ENCODE data around the gene AP2A2. TPM values are rescaled to one million over a fixed set of nuclear protein-coding genes. Genes with fewer than 3 reads are reported as not detected.
A peak's percentile ranks its signal among the peaks of the same experiment; 100 is the strongest.

The AP2A2 gene
- total RNA-seq, 4 donors from 2014 or later: 21.2 to 26.1 (median 25.7) TPM

DNA sequence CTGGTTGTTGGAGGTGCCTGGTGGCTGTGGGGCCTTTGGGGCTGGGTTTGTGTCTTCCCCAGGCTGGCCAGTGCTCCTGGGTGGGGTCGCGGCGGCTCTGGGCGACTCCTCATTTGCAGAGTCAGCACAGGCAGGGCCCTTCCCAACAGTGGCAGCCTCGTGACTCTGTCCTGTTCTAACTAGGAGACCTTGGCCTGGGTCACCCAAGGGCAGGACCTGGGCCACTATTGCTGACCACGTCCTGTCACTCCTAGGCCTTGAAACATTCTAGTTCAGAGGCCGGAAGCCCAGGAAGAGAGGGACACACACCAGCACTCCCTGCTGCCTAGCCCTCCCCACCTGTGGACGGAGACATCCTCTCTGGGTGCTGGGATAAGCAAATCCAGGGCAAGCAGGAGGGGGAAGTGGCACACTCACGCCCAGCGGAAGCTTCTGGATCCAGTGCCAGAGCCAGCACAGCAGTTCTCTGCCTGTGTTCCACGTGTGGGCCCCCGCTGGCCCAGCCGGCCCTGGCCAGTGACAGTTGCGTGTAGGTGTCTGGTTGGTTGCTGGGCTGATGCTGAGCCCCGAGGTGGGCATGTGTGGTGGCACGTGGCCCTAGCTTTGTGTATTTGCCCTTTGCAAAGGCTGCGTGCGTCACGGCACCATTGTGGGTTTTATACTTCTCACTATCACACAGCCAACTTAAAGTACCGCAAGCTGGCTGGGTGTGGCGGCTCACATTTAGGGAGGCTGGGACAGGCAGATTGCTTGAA, 10.7 kb upstream of the AP2A2 start:
- intact Hi-C loops (cut with DNase I; ENCODE audit: low total_unique reads) (loop anchor here (5.0 kb wide), 1 partner anchor 73 kb away; the partner anchor contains the start of genes POLR2L and TSPAN4), in situ Hi-C loops (cut with MboI; ENCODE audit: low sequenced_read_pairs in 4 of 4) (no loop called here)

GRCh38 chr11:917426-917825, 8.2 kb upstream of the AP2A2 start:
- Histone ChIP-seq H3K4me3 (no peak overlapping the region), H3K27me3 (no peaks in the 10 kb centered on the region), H3K4me1 (no peaks in the 10 kb centered on the region), H3K27ac (no peak overlapping the region), H3K9me3 (no peaks in the 10 kb centered on the region), H3K36me3 (no peaks in the 10 kb centered on the region)
- DNase-seq (no peak), ATAC-seq (no peak)
- TF ChIP-seq POLR2A (IDR thresholded peaks at IDR 0.05) (no peak), CTCF (IDR thresholded peaks at IDR 0.05 in 4 of 5, conservative IDR thresholded peaks at IDR 0.05 in 1 of 5) (no peak)
- in situ Hi-C loops (cut with MboI; ENCODE audit: low sequenced_read_pairs in 4 of 4): no loop called here
- intact Hi-C loops (cut with DNase I; ENCODE audit: low total_unique reads): no loop called here

More for the DNA sequence above, 10.7 kb upstream of the AP2A2 start:
- H3K4me1 ChIP-seq: peaks cover 5 to 6% of the 10 kb centered on the region in 2 donors
- ATAC-seq: no peak
- TF ChIP-seq CTCF (IDR thresholded peaks at IDR 0.05 in 4 of 5, conservative IDR thresholded peaks at IDR 0.05 in 1 of 5): no peak
- TF ChIP-seq POLR2A (IDR thresholded peaks at IDR 0.05): no peak
- H3K4me3 ChIP-seq: no peak overlapping the region
- no peaks in the 10 kb centered on the region for H3K27me3 ChIP-seq
- no peaks in the 10 kb centered on the region for H3K36me3 ChIP-seq
- DNase-seq: peak; percentile 45 to 58
- no peak overlapping the region for H3K27ac ChIP-seq
- no peaks in the 10 kb centered on the region for H3K9me3 ChIP-seq

GRCh38 chr11:921921-922678, 3.6 kb upstream of the AP2A2 start:
- no peak for ATAC-seq

GRCh38 chr11:923691-924405, 1.8 kb upstream of the AP2A2 start:
- no peak for DNase-seq
- Histone ChIP-seq H3K9me3 (no peaks in the 10 kb centered on the region), H3K4me3 (no peak overlapping the region), H3K36me3 (no peaks in the 10 kb centered on the region), H3K27me3 (no peaks in the 10 kb centered on the region), H3K4me1 (peaks cover 8 to 14% of the 10 kb centered on the region in 2 donors), H3K27ac (peak overlapping the region in 1 of 4 donors; percentile 75)
- TF ChIP-seq POLR2A (IDR thresholded peaks at IDR 0.05) (no peak), CTCF (IDR thresholded peaks at IDR 0.05 in 4 of 5, conservative IDR thresholded peaks at IDR 0.05 in 1 of 5) (no peak)
- intact Hi-C loops (cut with DNase I; ENCODE audit: low total_unique reads): no loop called here
- no peak for ATAC-seq
- in situ Hi-C loops (cut with MboI; ENCODE audit: low sequenced_read_pairs in 4 of 4): no loop called here

More at GRCh38 chr11:921921-922678, 3.6 kb upstream of the AP2A2 start:
- TF ChIP-seq CTCF (IDR thresholded peaks at IDR 0.05 in 4 of 5, conservative IDR thresholded peaks at IDR 0.05 in 1 of 5) (no peak), POLR2A (IDR thresholded peaks at IDR 0.05) (no peak)
- H3K27ac ChIP-seq: no peak overlapping the region
- H3K4me1 ChIP-seq: peaks cover 0 to 6% of the 10 kb centered on the region in 2 donors
- no peaks in the 10 kb centered on the region for H3K9me3 ChIP-seq
- no peak for DNase-seq
- no peaks in the 10 kb centered on the region for H3K36me3 ChIP-seq
- no peaks in the 10 kb centered on the region for H3K27me3 ChIP-seq
- H3K4me3 ChIP-seq: no peak overlapping the region
- intact Hi-C loops (cut with DNase I; ENCODE audit: low total_unique reads) (no loop called here), in situ Hi-C loops (cut with MboI; ENCODE audit: low sequenced_read_pairs in 4 of 4) (no loop called here)
